K562 (cell line): Measurements from ENCODE around the gene NME7. TPM values are rescaled to one million over a fixed set of nuclear protein-coding genes. Genes with fewer than 3 reads are reported as not detected.

ENCODE experiments used
- C11orf30 ChIP-seq: fragments of 450-650 bp; IDR thresholded peaks from 2 replicates; pipeline ENCODE4 v1.6.1; 2016; ENCODE audit warnings: low read depth, mild to moderate bottlenecking
- CBFB ChIP-seq: sonication (generic); formaldehyde crosslinking; IDR thresholded peaks from 2 replicates; pipeline ENCODE4 v1.4.0; 2020; ENCODE audit warnings: mild to moderate bottlenecking, missing genetic modification reagents
- DPF2 ChIP-seq: fragments of 450-650 bp; IDR thresholded peaks from 2 replicates; pipeline ENCODE4 v1.6.1; 2016
- EP400 ChIP-seq: fragments of 450-650 bp; IDR thresholded peaks from 2 replicates; pipeline ENCODE4 v1.6.1; 2017; ENCODE audit warnings: antibody characterized with exemption, mild to moderate bottlenecking, moderate library complexity
- SIX5 ChIP-seq, 2 experiments: IDR thresholded peaks; 2 replicates each; pipeline ENCODE4 v1.6.1; 2011; ENCODE audit warnings: low read length in 2 of 2, borderline replicate concordance in 1 of 2, low read depth in 1 of 2, mild to moderate bottlenecking in 1 of 2, moderate library complexity in 1 of 2; ENCODE audit not compliant: insufficient read depth in 1 of 2
- ZC3H8 ChIP-seq: fragments of 450-650 bp; IDR thresholded peaks from 2 replicates; pipeline ENCODE4 v1.6.1; 2017
- ZSCAN29 ChIP-seq: fragments of 450-650 bp; IDR thresholded peaks from 2 replicates; pipeline ENCODE4 v1.6.1; 2017
- polyA plus RNA-seq, 8 experiments: library from polyadenylated mRNA; depleted of rRNA in 4 of 8; stranded (reverse) in 5 of 8; unstranded in 3 of 8; fragments of >200 nt; fragmentation: Nextera tagmentation in 2 of 8; fragmentation: Illumina TruSeq in 1 of 8; extraction: Ambion mirVana in 2 of 8; extraction: Trizol in 1 of 8; gene quantifications; 2 replicates each; pipeline versions ENCODE4 v1.2.1 to v1.2.3, GENCODE V29; 2011 to 2014; ENCODE audit warnings: inconsistent platforms in 1 of 8, missing spikeins in 1 of 8
- total RNA-seq, 7 experiments: library from RNA; depleted of rRNA in 6 of 7; stranded (reverse); fragments of >200 nt in 6 of 7; fragmentation: Illumina TruSeq in 2 of 7; extraction: Trizol in 2 of 7; gene quantifications; 2 replicates each; pipeline versions ENCODE4 v1.2.1 to v1.2.3, GENCODE V29; 2011 to 2021; ENCODE audit warnings: low replicate concordance in 1 of 7
- TF ChIP-seq, protein P1 (sequence below): fragments of 450-650 bp; IDR thresholded peaks from 2 replicates; pipeline ENCODE4 v1.6.1; 2016; ENCODE audit warnings: mild to moderate bottlenecking, moderate library complexity
- TF ChIP-seq, protein P2 (sequence below): IDR thresholded peaks from 3 replicates; pipeline ENCODE4 v1.6.1; 2011; ENCODE audit warnings: borderline replicate concordance, mild to moderate bottlenecking; ENCODE audit not compliant: insufficient read length, insufficient read depth
- TF ChIP-seq, protein P3 (sequence below): fragments of 250-450 bp; sonication (Bioruptor Pico); IDR thresholded peaks from 2 replicates; pipeline ENCODE4 v1.4.0; 2020; ENCODE audit warnings: borderline replicate concordance
- TF ChIP-seq, protein P4 (sequence below): sonication (generic); formaldehyde crosslinking; IDR thresholded peaks from 2 replicates; pipeline ENCODE4 v1.8.1; 2022; ENCODE audit warnings: missing genetic modification reagents

The NME7 gene
- total and polyA plus RNA-seq, 9 of the 15 experiments (the other 6 are each of a cell fraction or from before 2014, with no cell fraction given), result 7.9 to 43.2 (median 23.9) TPM

DNA sequence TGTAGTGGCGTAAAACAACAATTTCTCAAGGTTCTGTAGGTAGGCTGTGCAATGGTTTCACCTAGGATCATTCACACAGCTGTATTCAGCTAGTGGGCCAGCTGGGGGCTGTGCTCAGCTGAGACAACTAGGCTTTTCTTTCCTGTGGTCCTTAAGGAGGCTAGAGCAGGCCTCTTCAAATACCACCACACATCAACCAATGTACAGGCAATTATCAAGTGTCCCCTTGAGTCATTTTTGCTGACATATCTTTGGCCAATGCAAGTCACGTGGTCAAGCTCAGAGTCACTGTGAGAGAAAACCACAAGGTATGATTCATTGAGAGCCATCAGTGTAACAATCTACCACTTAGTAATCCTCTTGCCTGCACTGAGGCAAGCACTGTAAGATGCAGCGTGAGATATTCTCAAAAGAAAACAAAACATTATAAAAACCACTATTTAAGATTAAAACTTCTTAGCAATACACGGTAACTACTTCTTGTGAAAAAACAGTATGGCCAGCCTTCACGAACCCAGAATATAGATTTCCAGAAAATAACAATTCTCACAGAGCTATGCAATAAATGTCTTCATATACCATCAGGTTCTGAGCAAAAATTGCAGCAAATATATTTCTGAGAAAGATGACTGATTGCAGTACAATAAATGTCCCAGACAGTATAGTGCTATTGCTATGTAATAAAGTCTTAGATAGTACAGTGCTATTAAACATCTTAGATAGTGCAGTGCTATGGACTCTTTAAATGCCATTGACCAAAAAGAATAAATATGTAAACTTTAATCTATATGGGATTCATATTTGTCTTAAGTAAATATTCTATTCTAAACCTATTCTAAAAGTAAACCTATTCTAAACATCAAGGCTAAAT, 55.3 kb downstream of the NME7 start (continued):
- TF ChIP-seq, protein P1, sequence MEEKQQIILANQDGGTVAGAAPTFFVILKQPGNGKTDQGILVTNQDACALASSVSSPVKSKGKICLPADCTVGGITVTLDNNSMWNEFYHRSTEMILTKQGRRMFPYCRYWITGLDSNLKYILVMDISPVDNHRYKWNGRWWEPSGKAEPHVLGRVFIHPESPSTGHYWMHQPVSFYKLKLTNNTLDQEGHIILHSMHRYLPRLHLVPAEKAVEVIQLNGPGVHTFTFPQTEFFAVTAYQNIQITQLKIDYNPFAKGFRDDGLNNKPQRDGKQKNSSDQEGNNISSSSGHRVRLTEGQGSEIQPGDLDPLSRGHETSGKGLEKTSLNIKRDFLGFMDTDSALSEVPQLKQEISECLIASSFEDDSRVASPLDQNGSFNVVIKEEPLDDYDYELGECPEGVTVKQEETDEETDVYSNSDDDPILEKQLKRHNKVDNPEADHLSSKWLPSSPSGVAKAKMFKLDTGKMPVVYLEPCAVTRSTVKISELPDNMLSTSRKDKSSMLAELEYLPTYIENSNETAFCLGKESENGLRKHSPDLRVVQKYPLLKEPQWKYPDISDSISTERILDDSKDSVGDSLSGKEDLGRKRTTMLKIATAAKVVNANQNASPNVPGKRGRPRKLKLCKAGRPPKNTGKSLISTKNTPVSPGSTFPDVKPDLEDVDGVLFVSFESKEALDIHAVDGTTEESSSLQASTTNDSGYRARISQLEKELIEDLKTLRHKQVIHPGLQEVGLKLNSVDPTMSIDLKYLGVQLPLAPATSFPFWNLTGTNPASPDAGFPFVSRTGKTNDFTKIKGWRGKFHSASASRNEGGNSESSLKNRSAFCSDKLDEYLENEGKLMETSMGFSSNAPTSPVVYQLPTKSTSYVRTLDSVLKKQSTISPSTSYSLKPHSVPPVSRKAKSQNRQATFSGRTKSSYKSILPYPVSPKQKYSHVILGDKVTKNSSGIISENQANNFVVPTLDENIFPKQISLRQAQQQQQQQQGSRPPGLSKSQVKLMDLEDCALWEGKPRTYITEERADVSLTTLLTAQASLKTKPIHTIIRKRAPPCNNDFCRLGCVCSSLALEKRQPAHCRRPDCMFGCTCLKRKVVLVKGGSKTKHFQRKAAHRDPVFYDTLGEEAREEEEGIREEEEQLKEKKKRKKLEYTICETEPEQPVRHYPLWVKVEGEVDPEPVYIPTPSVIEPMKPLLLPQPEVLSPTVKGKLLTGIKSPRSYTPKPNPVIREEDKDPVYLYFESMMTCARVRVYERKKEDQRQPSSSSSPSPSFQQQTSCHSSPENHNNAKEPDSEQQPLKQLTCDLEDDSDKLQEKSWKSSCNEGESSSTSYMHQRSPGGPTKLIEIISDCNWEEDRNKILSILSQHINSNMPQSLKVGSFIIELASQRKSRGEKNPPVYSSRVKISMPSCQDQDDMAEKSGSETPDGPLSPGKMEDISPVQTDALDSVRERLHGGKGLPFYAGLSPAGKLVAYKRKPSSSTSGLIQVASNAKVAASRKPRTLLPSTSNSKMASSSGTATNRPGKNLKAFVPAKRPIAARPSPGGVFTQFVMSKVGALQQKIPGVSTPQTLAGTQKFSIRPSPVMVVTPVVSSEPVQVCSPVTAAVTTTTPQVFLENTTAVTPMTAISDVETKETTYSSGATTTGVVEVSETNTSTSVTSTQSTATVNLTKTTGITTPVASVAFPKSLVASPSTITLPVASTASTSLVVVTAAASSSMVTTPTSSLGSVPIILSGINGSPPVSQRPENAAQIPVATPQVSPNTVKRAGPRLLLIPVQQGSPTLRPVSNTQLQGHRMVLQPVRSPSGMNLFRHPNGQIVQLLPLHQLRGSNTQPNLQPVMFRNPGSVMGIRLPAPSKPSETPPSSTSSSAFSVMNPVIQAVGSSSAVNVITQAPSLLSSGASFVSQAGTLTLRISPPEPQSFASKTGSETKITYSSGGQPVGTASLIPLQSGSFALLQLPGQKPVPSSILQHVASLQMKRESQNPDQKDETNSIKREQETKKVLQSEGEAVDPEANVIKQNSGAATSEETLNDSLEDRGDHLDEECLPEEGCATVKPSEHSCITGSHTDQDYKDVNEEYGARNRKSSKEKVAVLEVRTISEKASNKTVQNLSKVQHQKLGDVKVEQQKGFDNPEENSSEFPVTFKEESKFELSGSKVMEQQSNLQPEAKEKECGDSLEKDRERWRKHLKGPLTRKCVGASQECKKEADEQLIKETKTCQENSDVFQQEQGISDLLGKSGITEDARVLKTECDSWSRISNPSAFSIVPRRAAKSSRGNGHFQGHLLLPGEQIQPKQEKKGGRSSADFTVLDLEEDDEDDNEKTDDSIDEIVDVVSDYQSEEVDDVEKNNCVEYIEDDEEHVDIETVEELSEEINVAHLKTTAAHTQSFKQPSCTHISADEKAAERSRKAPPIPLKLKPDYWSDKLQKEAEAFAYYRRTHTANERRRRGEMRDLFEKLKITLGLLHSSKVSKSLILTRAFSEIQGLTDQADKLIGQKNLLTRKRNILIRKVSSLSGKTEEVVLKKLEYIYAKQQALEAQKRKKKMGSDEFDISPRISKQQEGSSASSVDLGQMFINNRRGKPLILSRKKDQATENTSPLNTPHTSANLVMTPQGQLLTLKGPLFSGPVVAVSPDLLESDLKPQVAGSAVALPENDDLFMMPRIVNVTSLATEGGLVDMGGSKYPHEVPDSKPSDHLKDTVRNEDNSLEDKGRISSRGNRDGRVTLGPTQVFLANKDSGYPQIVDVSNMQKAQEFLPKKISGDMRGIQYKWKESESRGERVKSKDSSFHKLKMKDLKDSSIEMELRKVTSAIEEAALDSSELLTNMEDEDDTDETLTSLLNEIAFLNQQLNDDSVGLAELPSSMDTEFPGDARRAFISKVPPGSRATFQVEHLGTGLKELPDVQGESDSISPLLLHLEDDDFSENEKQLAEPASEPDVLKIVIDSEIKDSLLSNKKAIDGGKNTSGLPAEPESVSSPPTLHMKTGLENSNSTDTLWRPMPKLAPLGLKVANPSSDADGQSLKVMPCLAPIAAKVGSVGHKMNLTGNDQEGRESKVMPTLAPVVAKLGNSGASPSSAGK, result peak; percentile 79
- TF ChIP-seq ZSCAN29 (no peak), ZC3H8 (no peak), CBFB (CRISPR knock-in tag) (no peak), C11orf30 (peak; percentile 91), EP400 (no peak), DPF2 (peak; percentile 97), SIX5 (IDR thresholded peaks at IDR 0.05; ENCODE audit: borderline replicate concordance in 1 of 2, insufficient read depth in 1 of 2, low read depth in 1 of 2, low read length in 2 of 2) (no peak)
- TF ChIP-seq, protein P2, sequence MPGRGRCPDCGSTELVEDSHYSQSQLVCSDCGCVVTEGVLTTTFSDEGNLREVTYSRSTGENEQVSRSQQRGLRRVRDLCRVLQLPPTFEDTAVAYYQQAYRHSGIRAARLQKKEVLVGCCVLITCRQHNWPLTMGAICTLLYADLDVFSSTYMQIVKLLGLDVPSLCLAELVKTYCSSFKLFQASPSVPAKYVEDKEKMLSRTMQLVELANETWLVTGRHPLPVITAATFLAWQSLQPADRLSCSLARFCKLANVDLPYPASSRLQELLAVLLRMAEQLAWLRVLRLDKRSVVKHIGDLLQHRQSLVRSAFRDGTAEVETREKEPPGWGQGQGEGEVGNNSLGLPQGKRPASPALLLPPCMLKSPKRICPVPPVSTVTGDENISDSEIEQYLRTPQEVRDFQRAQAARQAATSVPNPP, result no peak
- TF ChIP-seq, protein P3, sequence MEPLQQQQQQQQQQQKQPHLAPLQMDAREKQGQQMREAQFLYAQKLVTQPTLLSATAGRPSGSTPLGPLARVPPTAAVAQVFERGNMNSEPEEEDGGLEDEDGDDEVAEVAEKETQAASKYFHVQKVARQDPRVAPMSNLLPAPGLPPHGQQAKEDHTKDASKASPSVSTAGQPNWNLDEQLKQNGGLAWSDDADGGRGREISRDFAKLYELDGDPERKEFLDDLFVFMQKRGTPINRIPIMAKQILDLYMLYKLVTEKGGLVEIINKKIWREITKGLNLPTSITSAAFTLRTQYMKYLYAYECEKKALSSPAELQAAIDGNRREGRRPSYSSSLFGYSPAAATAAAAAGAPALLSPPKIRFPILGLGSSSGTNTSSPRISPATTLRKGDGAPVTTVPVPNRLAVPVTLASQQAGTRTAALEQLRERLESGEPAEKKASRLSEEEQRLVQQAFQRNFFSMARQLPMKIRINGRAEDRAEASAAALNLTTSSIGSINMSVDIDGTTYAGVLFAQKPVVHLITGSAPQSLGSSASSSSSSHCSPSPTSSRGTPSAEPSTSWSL, result no peak
- TF ChIP-seq, protein P4, sequence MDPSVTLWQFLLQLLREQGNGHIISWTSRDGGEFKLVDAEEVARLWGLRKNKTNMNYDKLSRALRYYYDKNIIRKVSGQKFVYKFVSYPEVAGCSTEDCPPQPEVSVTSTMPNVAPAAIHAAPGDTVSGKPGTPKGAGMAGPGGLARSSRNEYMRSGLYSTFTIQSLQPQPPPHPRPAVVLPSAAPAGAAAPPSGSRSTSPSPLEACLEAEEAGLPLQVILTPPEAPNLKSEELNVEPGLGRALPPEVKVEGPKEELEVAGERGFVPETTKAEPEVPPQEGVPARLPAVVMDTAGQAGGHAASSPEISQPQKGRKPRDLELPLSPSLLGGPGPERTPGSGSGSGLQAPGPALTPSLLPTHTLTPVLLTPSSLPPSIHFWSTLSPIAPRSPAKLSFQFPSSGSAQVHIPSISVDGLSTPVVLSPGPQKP, result no peak
